ENCODE measurements around the gene HEXIM2. TPM values are rescaled to one million over a fixed set of nuclear protein-coding genes. Genes with fewer than 3 reads are reported as not detected.

Gene HEXIM2
- total and polyA plus RNA-seq, 2 of the 13 experiments (the other 11 are each of a cell fraction or from before 2014, with no cell fraction given) = 27.1 to 32.4 TPM

DNA sequence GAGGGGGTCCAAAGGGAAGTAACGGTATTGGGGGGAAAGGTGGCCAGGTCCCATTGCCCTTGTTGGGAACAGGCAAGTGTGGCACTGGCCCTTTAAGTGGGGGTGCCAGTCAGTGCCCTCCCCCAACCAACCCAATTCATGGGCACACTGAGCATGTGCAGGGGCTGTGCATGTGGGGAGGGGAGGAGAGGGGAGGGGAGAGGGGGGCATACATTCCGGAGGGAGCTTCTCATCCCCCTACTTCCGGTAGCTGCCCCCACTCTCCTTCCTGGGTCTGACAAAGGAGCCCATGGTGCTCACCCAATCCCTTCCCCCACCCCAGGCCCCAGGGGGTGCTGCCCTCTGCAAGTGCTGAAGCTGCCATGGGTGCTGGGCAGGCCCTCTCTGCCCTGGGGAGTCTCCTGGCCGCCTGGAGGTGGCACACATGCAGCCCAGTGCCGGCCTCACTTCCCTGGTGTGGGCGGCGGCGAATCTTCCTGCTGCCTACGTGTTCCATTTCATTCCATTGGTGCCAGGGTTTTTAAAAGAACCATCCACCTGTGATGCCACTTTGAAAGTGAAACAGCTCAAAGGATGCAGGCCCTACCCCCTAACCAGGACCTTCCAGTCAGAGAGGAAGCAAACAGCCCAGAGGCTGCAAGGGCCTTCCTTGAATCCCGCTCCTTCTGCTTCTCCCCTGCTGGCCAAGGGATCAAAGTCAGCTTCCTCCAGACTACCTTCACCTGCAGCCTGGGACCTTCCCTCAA lies 11.0 kb downstream of the HEXIM2 start (continued):
- TF ChIP-seq THYN1 (CRISPR knock-in tag; IDR thresholded peaks at IDR 0.05; ENCODE audit: borderline replicate concordance, low read depth) (no peak; the same call in 1 of the 2 replicates), ZFP41 (CRISPR knock-in tag; IDR thresholded peaks at IDR 0.05; ENCODE audit: borderline replicate concordance) (0 out of 2 replicates have a peak, but pooled peaks have one; percentile 71), NCOR1 (IDR thresholded peaks at IDR 0.05; ENCODE audit: borderline replicate concordance, low read length) (peak; percentile 36; the same call in 1 of the 2 replicates), BCL6 (CRISPR knock-in tag; IDR thresholded peaks at IDR 0.05) (peak; percentile 58), ZNF766 (CRISPR knock-in tag; IDR thresholded peaks at IDR 0.05; ENCODE audit: borderline replicate concordance) (0 out of 2 replicates have a peak, but pooled peaks have one; percentile 29), ZNF20 (CRISPR knock-in tag; IDR thresholded peaks at IDR 0.05) (no peak), ZNF331 (CRISPR knock-in tag; IDR thresholded peaks at IDR 0.05) (peak; percentile 71; the same call in 1 of the 2 replicates), HCFC1 (IDR thresholded peaks at IDR 0.05; ENCODE audit: low read depth, low read length) (peak; percentile 25), YEATS2 (CRISPR knock-in tag; IDR thresholded peaks at IDR 0.05; ENCODE audit: borderline replicate concordance) (peak; percentile 78), ZSCAN9 (CRISPR knock-in tag; IDR thresholded peaks at IDR 0.05; ENCODE audit: borderline replicate concordance) (peak; percentile 77; the same call in 1 of the 2 replicates), PHF20 (CRISPR knock-in tag; IDR thresholded peaks at IDR 0.05) (peak; percentile 59), ZNF343 (CRISPR knock-in tag; IDR thresholded peaks at IDR 0.05) (peak; percentile 76; the same call in 1 of the 2 replicates), KDM1A (CRISPR knock-in tag; IDR thresholded peaks at IDR 0.05) (peak; percentile 62; the same call in 1 of the 2 replicates), NKX3-1 (CRISPR knock-in tag; IDR thresholded peaks at IDR 0.05) (no peak), NFE2L2 (IDR thresholded peaks at IDR 0.05; ENCODE audit: low read length) (no peak), MXD4 (CRISPR knock-in tag; IDR thresholded peaks at IDR 0.05) (peak; percentile 70)
- TF ChIP-seq, protein P1, sequence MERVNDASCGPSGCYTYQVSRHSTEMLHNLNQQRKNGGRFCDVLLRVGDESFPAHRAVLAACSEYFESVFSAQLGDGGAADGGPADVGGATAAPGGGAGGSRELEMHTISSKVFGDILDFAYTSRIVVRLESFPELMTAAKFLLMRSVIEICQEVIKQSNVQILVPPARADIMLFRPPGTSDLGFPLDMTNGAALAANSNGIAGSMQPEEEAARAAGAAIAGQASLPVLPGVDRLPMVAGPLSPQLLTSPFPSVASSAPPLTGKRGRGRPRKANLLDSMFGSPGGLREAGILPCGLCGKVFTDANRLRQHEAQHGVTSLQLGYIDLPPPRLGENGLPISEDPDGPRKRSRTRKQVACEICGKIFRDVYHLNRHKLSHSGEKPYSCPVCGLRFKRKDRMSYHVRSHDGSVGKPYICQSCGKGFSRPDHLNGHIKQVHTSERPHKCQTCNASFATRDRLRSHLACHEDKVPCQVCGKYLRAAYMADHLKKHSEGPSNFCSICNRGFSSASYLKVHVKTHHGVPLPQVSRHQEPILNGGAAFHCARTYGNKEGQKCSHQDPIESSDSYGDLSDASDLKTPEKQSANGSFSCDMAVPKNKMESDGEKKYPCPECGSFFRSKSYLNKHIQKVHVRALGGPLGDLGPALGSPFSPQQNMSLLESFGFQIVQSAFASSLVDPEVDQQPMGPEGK (CRISPR knock-in tag; IDR thresholded peaks at IDR 0.05) = peak; percentile 99
- TF ChIP-seq, protein P2, sequence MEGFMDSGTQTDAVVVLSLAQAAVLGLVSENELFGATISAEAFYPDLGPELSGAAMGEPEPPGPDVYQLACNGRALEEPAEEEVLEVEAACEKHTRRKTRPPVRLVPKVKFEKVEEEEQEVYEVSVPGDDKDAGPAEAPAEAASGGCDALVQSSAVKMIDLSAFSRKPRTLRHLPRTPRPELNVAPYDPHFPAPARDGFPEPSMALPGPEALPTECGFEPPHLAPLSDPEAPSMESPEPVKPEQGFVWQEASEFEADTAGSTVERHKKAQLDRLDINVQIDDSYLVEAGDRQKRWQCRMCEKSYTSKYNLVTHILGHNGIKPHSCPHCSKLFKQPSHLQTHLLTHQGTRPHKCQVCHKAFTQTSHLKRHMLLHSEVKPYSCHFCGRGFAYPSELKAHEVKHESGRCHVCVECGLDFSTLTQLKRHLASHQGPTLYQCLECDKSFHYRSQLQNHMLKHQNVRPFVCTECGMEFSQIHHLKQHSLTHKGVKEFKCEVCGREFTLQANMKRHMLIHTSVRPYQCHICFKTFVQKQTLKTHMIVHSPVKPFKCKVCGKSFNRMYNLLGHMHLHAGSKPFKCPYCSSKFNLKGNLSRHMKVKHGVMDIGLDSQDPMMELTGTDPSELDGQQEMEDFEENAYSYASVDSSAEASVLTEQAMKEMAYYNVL (CRISPR knock-in tag; IDR thresholded peaks at IDR 0.05; ENCODE audit: borderline replicate concordance) = peak; percentile 25; the same call in 1 of the 2 replicates
- TF ChIP-seq, protein P3, sequence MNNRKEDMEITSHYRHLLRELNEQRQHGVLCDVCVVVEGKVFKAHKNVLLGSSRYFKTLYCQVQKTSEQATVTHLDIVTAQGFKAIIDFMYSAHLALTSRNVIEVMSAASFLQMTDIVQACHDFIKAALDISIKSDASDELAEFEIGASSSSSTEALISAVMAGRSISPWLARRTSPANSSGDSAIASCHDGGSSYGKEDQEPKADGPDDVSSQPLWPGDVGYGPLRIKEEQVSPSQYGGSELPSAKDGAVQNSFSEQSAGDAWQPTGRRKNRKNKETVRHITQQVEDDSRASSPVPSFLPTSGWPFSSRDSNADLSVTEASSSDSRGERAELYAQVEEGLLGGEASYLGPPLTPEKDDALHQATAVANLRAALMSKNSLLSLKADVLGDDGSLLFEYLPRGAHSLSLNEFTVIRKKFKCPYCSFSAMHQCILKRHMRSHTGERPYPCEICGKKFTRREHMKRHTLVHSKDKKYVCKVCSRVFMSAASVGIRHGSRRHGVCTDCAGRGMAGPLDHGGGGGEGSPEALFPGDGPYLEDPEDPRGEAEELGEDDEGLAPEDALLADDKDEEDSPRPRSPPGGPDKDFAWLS (CRISPR knock-in tag; IDR thresholded peaks at IDR 0.05; ENCODE audit: borderline replicate concordance) = peak; percentile 63; the same call in 1 of the 2 replicates
- TF ChIP-seq, protein P4, sequence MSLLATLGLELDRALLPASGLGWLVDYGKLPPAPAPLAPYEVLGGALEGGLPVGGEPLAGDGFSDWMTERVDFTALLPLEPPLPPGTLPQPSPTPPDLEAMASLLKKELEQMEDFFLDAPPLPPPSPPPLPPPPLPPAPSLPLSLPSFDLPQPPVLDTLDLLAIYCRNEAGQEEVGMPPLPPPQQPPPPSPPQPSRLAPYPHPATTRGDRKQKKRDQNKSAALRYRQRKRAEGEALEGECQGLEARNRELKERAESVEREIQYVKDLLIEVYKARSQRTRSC (CRISPR knock-in tag; IDR thresholded peaks at IDR 0.05; ENCODE audit: low read depth) = 0 out of 2 replicates have a peak, but pooled peaks have one; percentile 59
- TF ChIP-seq, protein P5, sequence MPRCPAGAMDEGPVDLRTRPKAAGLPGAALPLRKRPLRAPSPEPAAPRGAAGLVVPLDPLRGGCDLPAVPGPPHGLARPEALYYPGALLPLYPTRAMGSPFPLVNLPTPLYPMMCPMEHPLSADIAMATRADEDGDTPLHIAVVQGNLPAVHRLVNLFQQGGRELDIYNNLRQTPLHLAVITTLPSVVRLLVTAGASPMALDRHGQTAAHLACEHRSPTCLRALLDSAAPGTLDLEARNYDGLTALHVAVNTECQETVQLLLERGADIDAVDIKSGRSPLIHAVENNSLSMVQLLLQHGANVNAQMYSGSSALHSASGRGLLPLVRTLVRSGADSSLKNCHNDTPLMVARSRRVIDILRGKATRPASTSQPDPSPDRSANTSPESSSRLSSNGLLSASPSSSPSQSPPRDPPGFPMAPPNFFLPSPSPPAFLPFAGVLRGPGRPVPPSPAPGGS (CRISPR knock-in tag; IDR thresholded peaks at IDR 0.05) = peak; percentile 31; the same call in 1 of the 2 replicates
